ENCODE results near the gene SCAPER. TPM values are rescaled to one million over a fixed set of nuclear protein-coding genes. Genes with fewer than 3 reads are reported as not detected.

The SCAPER gene
- total RNA-seq, 1 experiment from 2014 or later, result 15.3 TPM

DNA sequence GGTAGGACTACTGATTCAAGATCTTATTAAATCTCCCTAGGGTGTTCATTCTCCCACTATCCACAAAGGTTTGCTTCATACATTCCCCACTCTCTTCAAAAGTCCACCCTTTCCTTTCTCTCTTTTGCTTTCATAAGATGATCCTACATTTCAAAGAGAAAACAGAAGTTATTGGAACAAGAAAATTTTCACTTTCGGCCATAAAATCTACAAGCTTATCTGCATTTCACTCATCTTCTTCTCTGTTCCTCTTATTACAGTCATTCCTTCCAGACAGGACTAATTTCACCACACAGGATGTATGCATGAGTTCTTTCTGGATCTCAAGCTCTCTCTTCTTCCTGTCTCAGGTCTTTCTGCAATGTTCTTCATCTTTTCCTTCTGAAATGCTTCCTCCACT is 329.9 kb downstream of the SCAPER start:
- Histone ChIP-seq H3K4me1 (ENCODE audit: control insufficient read depth, insufficient read depth, low read length) (no peaks in the 10 kb centered on the region; the same call in 1 of the 2 replicates), H3K36me3 (ENCODE audit: control insufficient read depth, insufficient read depth, low read length) (no peaks in the 10 kb centered on the region), H3K4me3 (ENCODE audit: low read depth in 2 of 2, low read length in 2 of 2) (no peak overlapping the region), H3K9me3 (ENCODE audit: control insufficient read depth, insufficient read depth, low read depth, low read length) (no peaks in the 10 kb centered on the region), H3K27ac (ENCODE audit: low read length) (no peak overlapping the region), H3K27me3 (ENCODE audit: control insufficient read depth, insufficient read depth, low read length) (no peaks in the 10 kb centered on the region)
- CTCF ChIA-PET, result no interaction called here
- intact Hi-C loops (cut with micrococcal nuclease; ENCODE audit: unreplicated experiment), result no loop called here
- in situ Hi-C loops (cut with HindIII; ENCODE audit: low pct_unique_long_range_greater_than_20kb, low sequenced_read_pairs), result no loop called here
- no peak for ATAC-seq
- DNase-seq (ENCODE audit: low read depth, low spot score), result no peak
- TF ChIP-seq, protein P1, sequence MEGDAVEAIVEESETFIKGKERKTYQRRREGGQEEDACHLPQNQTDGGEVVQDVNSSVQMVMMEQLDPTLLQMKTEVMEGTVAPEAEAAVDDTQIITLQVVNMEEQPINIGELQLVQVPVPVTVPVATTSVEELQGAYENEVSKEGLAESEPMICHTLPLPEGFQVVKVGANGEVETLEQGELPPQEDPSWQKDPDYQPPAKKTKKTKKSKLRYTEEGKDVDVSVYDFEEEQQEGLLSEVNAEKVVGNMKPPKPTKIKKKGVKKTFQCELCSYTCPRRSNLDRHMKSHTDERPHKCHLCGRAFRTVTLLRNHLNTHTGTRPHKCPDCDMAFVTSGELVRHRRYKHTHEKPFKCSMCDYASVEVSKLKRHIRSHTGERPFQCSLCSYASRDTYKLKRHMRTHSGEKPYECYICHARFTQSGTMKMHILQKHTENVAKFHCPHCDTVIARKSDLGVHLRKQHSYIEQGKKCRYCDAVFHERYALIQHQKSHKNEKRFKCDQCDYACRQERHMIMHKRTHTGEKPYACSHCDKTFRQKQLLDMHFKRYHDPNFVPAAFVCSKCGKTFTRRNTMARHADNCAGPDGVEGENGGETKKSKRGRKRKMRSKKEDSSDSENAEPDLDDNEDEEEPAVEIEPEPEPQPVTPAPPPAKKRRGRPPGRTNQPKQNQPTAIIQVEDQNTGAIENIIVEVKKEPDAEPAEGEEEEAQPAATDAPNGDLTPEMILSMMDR (IDR thresholded peaks at IDR 0.05), result no peak
- TF ChIP-seq, protein P2, sequence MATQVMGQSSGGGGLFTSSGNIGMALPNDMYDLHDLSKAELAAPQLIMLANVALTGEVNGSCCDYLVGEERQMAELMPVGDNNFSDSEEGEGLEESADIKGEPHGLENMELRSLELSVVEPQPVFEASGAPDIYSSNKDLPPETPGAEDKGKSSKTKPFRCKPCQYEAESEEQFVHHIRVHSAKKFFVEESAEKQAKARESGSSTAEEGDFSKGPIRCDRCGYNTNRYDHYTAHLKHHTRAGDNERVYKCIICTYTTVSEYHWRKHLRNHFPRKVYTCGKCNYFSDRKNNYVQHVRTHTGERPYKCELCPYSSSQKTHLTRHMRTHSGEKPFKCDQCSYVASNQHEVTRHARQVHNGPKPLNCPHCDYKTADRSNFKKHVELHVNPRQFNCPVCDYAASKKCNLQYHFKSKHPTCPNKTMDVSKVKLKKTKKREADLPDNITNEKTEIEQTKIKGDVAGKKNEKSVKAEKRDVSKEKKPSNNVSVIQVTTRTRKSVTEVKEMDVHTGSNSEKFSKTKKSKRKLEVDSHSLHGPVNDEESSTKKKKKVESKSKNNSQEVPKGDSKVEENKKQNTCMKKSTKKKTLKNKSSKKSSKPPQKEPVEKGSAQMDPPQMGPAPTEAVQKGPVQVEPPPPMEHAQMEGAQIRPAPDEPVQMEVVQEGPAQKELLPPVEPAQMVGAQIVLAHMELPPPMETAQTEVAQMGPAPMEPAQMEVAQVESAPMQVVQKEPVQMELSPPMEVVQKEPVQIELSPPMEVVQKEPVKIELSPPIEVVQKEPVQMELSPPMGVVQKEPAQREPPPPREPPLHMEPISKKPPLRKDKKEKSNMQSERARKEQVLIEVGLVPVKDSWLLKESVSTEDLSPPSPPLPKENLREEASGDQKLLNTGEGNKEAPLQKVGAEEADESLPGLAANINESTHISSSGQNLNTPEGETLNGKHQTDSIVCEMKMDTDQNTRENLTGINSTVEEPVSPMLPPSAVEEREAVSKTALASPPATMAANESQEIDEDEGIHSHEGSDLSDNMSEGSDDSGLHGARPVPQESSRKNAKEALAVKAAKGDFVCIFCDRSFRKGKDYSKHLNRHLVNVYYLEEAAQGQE (IDR thresholded peaks at IDR 0.05; ENCODE audit: insufficient read depth in 1 of 2, low read depth in 2 of 2, low read length in 1 of 2), result no peak
- TF ChIP-seq SIN3A (IDR thresholded peaks at IDR 0.05; ENCODE audit: borderline replicate concordance, insufficient read depth, low read depth, low read length) (no peak), POLR2AphosphoS5 (IDR thresholded peaks at IDR 0.05; ENCODE audit: low read depth, low read length) (no peak), TCF7L2 (IDR thresholded peaks at IDR 0.05; ENCODE audit: low read depth, low read length) (no peak)
- POLR2A ChIA-PET, result no interaction called here
- BruUV-seq (replicated peaks), result no TSS peak

DNA sequence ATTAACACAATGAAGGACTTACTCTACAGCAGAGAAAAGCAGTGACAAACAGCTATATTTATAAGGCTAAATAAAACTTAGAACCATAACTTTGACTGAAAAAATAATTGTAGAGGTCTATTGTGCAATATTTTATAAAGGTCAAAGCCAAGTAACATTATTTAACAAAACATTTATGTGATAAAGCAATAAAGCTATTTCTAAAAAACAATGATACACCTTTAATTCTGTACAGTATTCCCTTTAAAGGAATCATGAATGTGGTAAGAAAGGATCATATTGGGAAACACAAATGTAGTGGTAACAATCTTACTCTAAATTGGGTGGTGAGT is 332.2 kb downstream of the SCAPER start:
- ChIA-PET CTCF (interaction anchor here (0.6 kb wide), 1 partner anchor 10 kb away, joined by 3 read pairs; no protein-coding TSS in a partner anchor), POLR2A (no interaction called here)
- BruUV-seq (replicated peaks), result no TSS peak
- intact Hi-C loops (cut with micrococcal nuclease; ENCODE audit: unreplicated experiment) (no loop called here), in situ Hi-C loops (cut with HindIII; ENCODE audit: low pct_unique_long_range_greater_than_20kb, low sequenced_read_pairs) (no loop called here)
- H3K4me1 ChIP-seq (ENCODE audit: control insufficient read depth, insufficient read depth, low read length), result no peaks in the 10 kb centered on the region; the same call in 1 of the 2 replicates
- TF ChIP-seq, protein P1 (IDR thresholded peaks at IDR 0.05), result no peak
- no peak for TF ChIP-seq TCF7L2 (IDR thresholded peaks at IDR 0.05; ENCODE audit: low read depth, low read length)
- TF ChIP-seq SIN3A (IDR thresholded peaks at IDR 0.05; ENCODE audit: borderline replicate concordance, insufficient read depth, low read depth, low read length), result no peak
- TF ChIP-seq, protein P2 (IDR thresholded peaks at IDR 0.05; ENCODE audit: insufficient read depth in 1 of 2, low read depth in 2 of 2, low read length in 1 of 2), result no peak
- no peaks in the 10 kb centered on the region for H3K27me3 ChIP-seq (ENCODE audit: control insufficient read depth, insufficient read depth, low read length)
- no peak for DNase-seq (ENCODE audit: low read depth, low spot score)
- H3K9me3 ChIP-seq (ENCODE audit: control insufficient read depth, insufficient read depth, low read depth, low read length), result no peaks in the 10 kb centered on the region
- ATAC-seq, result no peak
- H3K27ac ChIP-seq (ENCODE audit: low read length), result no peak overlapping the region
- no peaks in the 10 kb centered on the region for H3K36me3 ChIP-seq (ENCODE audit: control insufficient read depth, insufficient read depth, low read length)
- no peak overlapping the region for H3K4me3 ChIP-seq (ENCODE audit: low read depth in 2 of 2, low read length in 2 of 2)
